Posterior cingulate gyrus (tissue), 11 donors: Measurements from ENCODE around the gene COPZ2.
"Not testable (repeated sequence)": the region's sequence is repeated elsewhere in the genome, so short reads cannot be mapped to it uniquely, and the experiment has no call there.

Source experiments
- DNase-seq, 10 donors: peaks; one replicate each; pipeline versions ENCODE4 v3.0.0 to v3.0.0-alpha.2; 2020 to 2021; ENCODE audit warnings: mixed read lengths in 3 of 10
- intact Hi-C: fragments of 100-400 bp; cut with DNase I; formaldehyde crosslinking; loops from one replicate; pipeline ENCODE4 v1.15.1; 2023

Gene COPZ2

GRCh38 chr17:47992216-47992615 is 45.4 kb downstream of the COPZ2 start:
- intact Hi-C loops: no loop called here
- DNase-seq: peak in 1 of 10 donors; percentile 24

- intact Hi-C loops: no loop called here
- peak in 1 of 10 donors; percentile 73 for DNase-seq
These were observed 46.5 kb downstream of the COPZ2 start for GRCh38 chr17:47990962-47991731.

- peak in 1 of 10 donors; percentile 14 for DNase-seq
- intact Hi-C loops: no loop called here
These were observed 47.9 kb downstream of the COPZ2 start for GRCh38 chr17:47989700-47990099.

GRCh38 chr17:47989159-47989558 is 48.4 kb downstream of the COPZ2 start:
- peak in 1 of 10 donors; percentile 4 for DNase-seq
- intact Hi-C loops: no loop called here

- intact Hi-C loops: not testable (repeated sequence)
- peak in 1 of 10 donors; percentile 0 for DNase-seq
These were observed 49.2 kb downstream of the COPZ2 start for GRCh38 chr17:47988445-47988844.

GRCh38 chr17:47987240-47987835 is 50.3 kb downstream of the COPZ2 start:
- peak in 3 of 10 donors; percentile 18 to 79 (median 34) for DNase-seq
- intact Hi-C loops: no loop called here

GRCh38 chr17:47986520-47986919 is 51.1 kb downstream of the COPZ2 start:
- intact Hi-C loops: no loop called here
- peak in 1 of 10 donors; percentile 14 for DNase-seq

GRCh38 chr17:47983492-47984223 is 53.9 kb downstream of the COPZ2 start:
- intact Hi-C loops: no loop called here
- peak in 6 of 10 donors; percentile 22 to 87 (median 36) for DNase-seq

GRCh38 chr17:47982645-47983390 is 54.8 kb downstream of the COPZ2 start:
- intact Hi-C loops: no loop called here
- no peak for DNase-seq

GRCh38 chr17:47982091-47982617 is 55.4 kb downstream of the COPZ2 start:
- intact Hi-C loops: no loop called here

GRCh38 chr17:47981462-47981861 is 56.1 kb downstream of the COPZ2 start:
- DNase-seq: no peak
- intact Hi-C loops: no loop called here

More at GRCh38 chr17:47982091-47982617, 55.4 kb downstream of the COPZ2 start:
- DNase-seq: no peak

GRCh38 chr17:47980541-47980940 is 57.1 kb downstream of the COPZ2 start:
- no peak for DNase-seq
- intact Hi-C loops: no loop called here

GRCh38 chr17:47978324-47978723 is 59.3 kb downstream of the COPZ2 start:
- intact Hi-C loops: loop anchor here (1.0 to 10.0 kb wide), 2 partner anchors 40 to 134 kb away; partner anchors contain the start of gene SCRN2
- DNase-seq: peak in 9 of 10 donors; percentile 20 to 93 (median 64)
